HCT116 (cell line): Measurements from ENCODE around the gene FGF11. TPM values are rescaled to one million over a fixed set of nuclear protein-coding genes. Genes with fewer than 3 reads are reported as not detected.

Experiments
- ATAC-seq: fragments of 200-7000 bp; cut with Tn5 transposase; 2 replicates; pipeline ENCODE4 v1.9.1; 2020; ENCODE audit warnings: mild to moderate bottlenecking, moderate library complexity
- BruUV-seq: library from RNA; stranded (reverse); fragments of 400-500 nt; replicated peaks from 2 replicates; lab custom pipeline; 2021; lab: Mats Ljungman, UMichigan
- CTCF ChIA-PET: fragments of 300-600 bp; sonication (Branson Sonifier 250); formaldehyde crosslinking; loops from one replicate; lab custom pipeline; 2021; ENCODE audit warnings: antibody characterized with exemption; lab: Charles Lee
- POLR2A ChIA-PET: fragments of 300-600, 350-600 bp; sonication (Branson Sonifier 250); formaldehyde crosslinking; loops from one replicate; lab custom pipeline; 2021; ENCODE audit warnings: antibody characterized with exemption; lab: Charles Lee
- RAD21 ChIA-PET, 2 experiments: fragments of 300-600 bp; sonication (Branson Sonifier 250); formaldehyde crosslinking; loops; one replicate each; lab custom pipeline; 2023; ENCODE audit warnings: low total read pairs in 2 of 2; ENCODE audit not compliant: uncharacterized antibody in 2 of 2, unreplicated experiment in 2 of 2, low non-redundant PET in 1 of 2; lab: Charles Lee
- DNase-seq: peaks from one replicate; pipeline ENCODE4 v3.0.0-alpha.2; 2010; ENCODE audit warnings: low read depth, low spot score
- H2AFZ ChIP-seq: fragments of 200-600 bp; shearing (Covaris generic), sonication (generic); 2 replicates; pipeline ENCODE4 v1.6.1; 2017; ENCODE audit warnings: low read depth, mixed run types, mixed read lengths, antibody characterized with exemption, low read length; ENCODE audit not compliant: poor library complexity, severe bottlenecking
- H3K27ac ChIP-seq: 2 replicates; pipeline ENCODE4 v1.5.1; 2012; ENCODE audit warnings: low read depth, low read length
- H3K27me3 ChIP-seq: fragments of 200-600 bp; sonication (generic); 2 replicates; pipeline ENCODE4 v1.6.1; 2016; ENCODE audit warnings: mixed run types, low read length, mixed read lengths; ENCODE audit not compliant: insufficient read depth
- H3K36me3 ChIP-seq, 2 experiments: fragments of 200-500 bp in 1 of 2; fragments of 200-600 bp in 1 of 2; sonication (Bioruptor generic) in 1 of 2; sonication (generic) in 1 of 2; 2 replicates each; pipeline versions ENCODE4 v1.5.1 to v1.6.1; 2014 to 2016; ENCODE audit warnings: low read length in 2 of 2, inconsistent platforms in 1 of 2, mixed read lengths in 1 of 2, mixed run types in 1 of 2; ENCODE audit not compliant: insufficient read depth in 2 of 2, control insufficient read depth in 1 of 2
- H3K4me1 ChIP-seq, 2 experiments: fragments of 200-600 bp in 1 of 2; sonication (generic) in 1 of 2; 2 replicates each; pipeline versions ENCODE4 v1.5.1 to v1.6.1; 2012 to 2017; ENCODE audit warnings: low read length in 2 of 2, inconsistent platforms in 1 of 2, mild to moderate bottlenecking in 1 of 2, mixed read lengths in 1 of 2, mixed run types in 1 of 2, moderate library complexity in 1 of 2; ENCODE audit not compliant: insufficient read depth in 2 of 2, control insufficient read depth in 1 of 2
- H3K4me2 ChIP-seq: fragments of 200-600 bp; sonication (generic); 2 replicates; pipeline ENCODE4 v1.6.1; 2017; ENCODE audit warnings: mixed run types, low read length, mixed read lengths
- H3K4me3 ChIP-seq, 2 experiments: fragments of 200-600 bp in 1 of 2; sonication (generic) in 1 of 2; replicated peaks in 1 of 2; 2 replicates each; pipeline ENCODE4 v1.5.1; 2011 to 2016; ENCODE audit warnings: low read length in 2 of 2, control low read depth in 1 of 2, low read depth in 1 of 2, mild to moderate bottlenecking in 1 of 2, mixed read lengths in 1 of 2, mixed run types in 1 of 2
- H3K79me2 ChIP-seq: fragments of 200-600 bp; sonication (generic); 2 replicates; pipeline ENCODE4 v1.6.1; 2017; ENCODE audit warnings: mild to moderate bottlenecking, mixed run types, low read length, moderate library complexity, mixed read lengths; ENCODE audit not compliant: insufficient read depth
- H3K9ac ChIP-seq: fragments of 200-600 bp; sonication (generic); 2 replicates; pipeline ENCODE4 v1.6.1; 2016; ENCODE audit warnings: low read length, mixed read lengths
- H3K9me2 ChIP-seq: fragments of 200-600 bp; sonication (generic), shearing (Covaris generic); 2 replicates; pipeline ENCODE4 v1.6.1; 2017; ENCODE audit warnings: mixed run types, mild to moderate bottlenecking, moderate library complexity; ENCODE audit not compliant: insufficient read depth
- H3K9me3 ChIP-seq, 2 experiments: fragments of 200-500 bp in 1 of 2; fragments of 200-600 bp in 1 of 2; sonication (Bioruptor generic) in 1 of 2; sonication (generic) in 1 of 2; 2 replicates each; pipeline ENCODE4 v1.6.1; 2014 to 2017; ENCODE audit warnings: low read length in 2 of 2, mixed read lengths in 2 of 2, inconsistent platforms in 1 of 2, low read depth in 1 of 2, mild to moderate bottlenecking in 1 of 2, mixed run types in 1 of 2, moderate library complexity in 1 of 2; ENCODE audit not compliant: control insufficient read depth in 1 of 2, insufficient read depth in 1 of 2
- H4K20me1 ChIP-seq: fragments of 200-600 bp; sonication (generic), shearing (Covaris generic); 2 replicates; pipeline ENCODE4 v1.6.1; 2017; ENCODE audit warnings: mixed run types, mild to moderate bottlenecking, moderate library complexity; ENCODE audit not compliant: insufficient read depth
- ATF3 ChIP-seq: IDR thresholded peaks from 2 replicates; pipeline ENCODE4 v1.6.1; 2012
- CBX3 ChIP-seq: IDR thresholded peaks from 2 replicates; pipeline ENCODE4 v1.6.1; 2012; ENCODE audit warnings: low read depth
- CEBPB ChIP-seq: IDR thresholded peaks from 2 replicates; pipeline ENCODE4 v1.6.1; 2012; ENCODE audit warnings: low read depth
- CTCF ChIP-seq, 3 experiments: fragments of 200-600 bp in 1 of 3; sonication (generic) in 1 of 3; IDR thresholded peaks in 2 of 3; conservative IDR thresholded peaks in 1 of 3; 2 replicates each; pipeline ENCODE4 v1.5.1; 2012 to 2017; ENCODE audit warnings: low read depth in 2 of 3, low read length in 2 of 3, antibody characterized with exemption in 1 of 3, borderline replicate concordance in 1 of 3, control low read depth in 1 of 3, mild to moderate bottlenecking in 1 of 3, mixed read lengths in 1 of 3, mixed run types in 1 of 3, moderate library complexity in 1 of 3; ENCODE audit not compliant: insufficient read depth in 1 of 3
- EGR1 ChIP-seq: IDR thresholded peaks from 2 replicates; pipeline ENCODE4 v1.6.1; 2012; ENCODE audit warnings: low read depth
- ELF1 ChIP-seq: IDR thresholded peaks from 2 replicates; pipeline ENCODE4 v1.6.1; 2012; ENCODE audit warnings: low read depth, borderline replicate concordance
- EZH2 ChIP-seq: fragments of 200-600 bp; sonication (generic); IDR thresholded peaks from 2 replicates; pipeline ENCODE4 v1.6.1; 2017; ENCODE audit warnings: antibody characterized with exemption, mixed run types
- EZH2phosphoT487 ChIP-seq: fragments of 200-600 bp; IDR thresholded peaks from 2 replicates; pipeline ENCODE4 v1.6.1; 2018; ENCODE audit warnings: antibody characterized with exemption, borderline replicate concordance
- FOSL1 ChIP-seq: IDR thresholded peaks from 2 replicates; pipeline ENCODE4 v1.6.1; 2012; ENCODE audit warnings: low read depth
- JUND ChIP-seq: IDR thresholded peaks from 2 replicates; pipeline ENCODE4 v1.6.1; 2012
- POLR2A ChIP-seq: IDR thresholded peaks from 2 replicates; pipeline ENCODE4 v1.7.0; 2011; ENCODE audit warnings: borderline replicate concordance; ENCODE audit not compliant: insufficient read depth, insufficient read length; ENCODE audit errors: extremely low read depth
- POLR2AphosphoS5 ChIP-seq: IDR thresholded peaks from 2 replicates; pipeline ENCODE4 v1.6.1; 2011; ENCODE audit warnings: mild to moderate bottlenecking, low read depth, low read length, moderate library complexity
- RAD21 ChIP-seq: IDR thresholded peaks from 2 replicates; pipeline ENCODE4 v1.6.1; 2012; ENCODE audit warnings: low read depth, mild to moderate bottlenecking
- SIN3A ChIP-seq: IDR thresholded peaks from 2 replicates; pipeline ENCODE4 v1.6.1; 2012; ENCODE audit warnings: low read depth
- SP1 ChIP-seq: IDR thresholded peaks from 2 replicates; pipeline ENCODE4 v1.6.1; 2012; ENCODE audit warnings: low read depth
- SRF ChIP-seq: IDR thresholded peaks from 2 replicates; pipeline ENCODE4 v1.6.1; 2012; ENCODE audit warnings: low read depth
- TCF7L2 ChIP-seq: IDR thresholded peaks from 2 replicates; pipeline ENCODE4 v1.7.0; 2011; ENCODE audit warnings: borderline replicate concordance, inconsistent platforms; ENCODE audit not compliant: insufficient read depth, insufficient read length; ENCODE audit errors: extremely low read depth
- YY1 ChIP-seq: IDR thresholded peaks from 2 replicates; pipeline ENCODE4 v1.6.1; 2011; ENCODE audit warnings: low read length, low read depth, moderate library complexity, mild to moderate bottlenecking; ENCODE audit not compliant: insufficient replicate concordance; ENCODE audit errors: extremely low read depth
- ZBTB33 ChIP-seq: IDR thresholded peaks from 2 replicates; pipeline ENCODE4 v1.6.1; 2011; ENCODE audit warnings: mild to moderate bottlenecking, low read length, moderate library complexity; ENCODE audit not compliant: insufficient replicate concordance; ENCODE audit errors: extremely low read depth
- ZFX ChIP-seq: fragments of 450-650 bp; IDR thresholded peaks from 2 replicates; pipeline ENCODE4 v1.6.1; 2017
- ZNF274 ChIP-seq: fragments of 200-500 bp; sonication (Bioruptor generic); IDR thresholded peaks from 2 replicates; pipeline ENCODE4 v1.6.1; 2014; ENCODE audit warnings: mild to moderate bottlenecking, low read depth, low read length, inconsistent platforms
- intact Hi-C: fragments of 100-400 bp; cut with micrococcal nuclease; formaldehyde crosslinking; loops from 2 replicates; pipeline ENCODE4 v1.10.0; 2022
- total RNA-seq: library from RNA; stranded (reverse); gene quantifications from one replicate; pipeline ENCODE4 v1.2.1, GENCODE V29; 2021; ENCODE audit not compliant: unreplicated experiment
- TF ChIP-seq, protein P1 (sequence below): IDR thresholded peaks from 2 replicates; pipeline ENCODE4 v1.6.1; 2012

FGF11 gene
- total RNA-seq, 1 experiment from 2014 or later = 6.1 TPM

DNA sequence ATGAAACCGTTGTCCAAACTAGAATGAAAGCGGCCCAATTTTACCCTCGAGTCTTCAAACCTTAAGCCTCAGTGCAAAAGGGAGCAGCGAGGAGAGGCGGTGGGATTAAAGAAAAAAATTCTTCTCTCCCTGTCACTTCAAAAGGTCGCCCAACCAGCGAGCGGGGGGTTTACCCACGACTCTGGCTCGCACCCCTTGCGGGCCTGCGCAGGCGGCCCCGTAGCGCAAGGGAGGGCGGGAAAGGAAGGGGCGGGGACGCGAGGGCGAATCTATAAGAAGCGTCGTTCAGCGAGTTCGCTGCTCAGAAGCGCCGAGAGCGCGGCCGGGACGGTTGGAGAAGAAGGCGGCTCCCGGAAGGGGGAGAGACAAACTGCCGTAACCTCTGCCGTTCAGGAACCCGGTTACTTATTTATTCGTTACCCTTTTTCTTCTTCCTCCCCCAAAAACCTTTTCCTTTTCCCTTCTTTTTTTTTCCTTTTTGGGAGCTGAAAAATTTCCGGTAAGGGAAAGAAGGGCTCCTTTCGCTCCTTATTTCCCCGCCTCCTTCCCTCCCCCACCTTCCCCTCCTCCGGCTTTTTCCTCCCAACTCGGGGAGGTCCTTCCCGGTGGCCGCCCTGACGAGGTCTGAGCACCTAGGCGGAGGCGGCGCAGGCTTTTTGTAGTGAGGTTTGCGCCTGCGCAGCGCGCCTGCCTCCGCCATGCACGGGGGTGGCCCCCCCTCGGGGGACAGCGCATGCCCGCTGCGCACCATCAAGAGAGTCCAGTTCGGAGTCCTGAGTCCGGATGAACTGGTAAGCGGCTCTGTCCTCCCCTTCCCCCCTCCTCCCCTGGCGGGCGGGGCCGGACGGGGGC lies 45.0 kb downstream of the FGF11 start, which contains the start of gene POLR2A:
TSS of gene POLR2A (plus strand) at position 300 of the 852 bp plus-strand sequence.
- H3K9me2 ChIP-seq = no peaks in the 10 kb centered on the region
- peak within 1 kb of the TSS; percentile 87 for H3K27ac ChIP-seq
- CTCF ChIA-PET = interaction anchor here (1.6 kb wide), 1 partner anchor 76 kb away, joined by 3 read pairs; no protein-coding TSS in a partner anchor
- peak within 1 kb of the TSS; percentile 95 to 100 for H3K4me3 ChIP-seq
- BruUV-seq = no TSS peak
- intact Hi-C loops = loop anchor here (2.0 to 10.0 kb wide), 4 partner anchors 39 to 133 kb away; partner anchors contain the start of genes CHRNB1 and SENP3
- peaks cover 2 to 19% of the 10 kb centered on the region in 2 experiments; a peak in 2 of 4 replicates for H3K36me3 ChIP-seq
- peak within 1 kb of the TSS; percentile 74 for H2AFZ ChIP-seq
- no peaks in the 10 kb centered on the region for H3K9me3 ChIP-seq
- peaks cover 29% of the 10 kb centered on the region; the same call in 1 of the 2 replicates for H4K20me1 ChIP-seq
- DNase-seq (peak; percentile 92), ATAC-seq (peak; percentile 78)
- RAD21 ChIA-PET = no interaction called here
- H3K79me2 ChIP-seq = peaks cover 48% of the 10 kb centered on the region
- peak within 1 kb of the TSS; percentile 100 for H3K4me2 ChIP-seq
- peaks cover 12 to 52% of the 10 kb centered on the region in 2 experiments; a peak in 3 of 4 replicates for H3K4me1 ChIP-seq
- H3K27me3 ChIP-seq = no peaks in the 10 kb centered on the region
- H3K9ac ChIP-seq = peak within 1 kb of the TSS; percentile 100
- POLR2A ChIA-PET = interaction anchor here (0.8 to 2.3 kb wide), 8 partner anchors 9 to 155 kb away, joined by 3 to 11 read pairs (median 4); partner anchors contain the start of genes SAT2, TMEM102 and TMEM256
- no peak for TF ChIP-seq ZFX
- TF ChIP-seq ATF3 = no peak
- TF ChIP-seq RAD21 = no peak
- no peak; the same call in 1 of the 2 replicates for TF ChIP-seq ELF1
- TF ChIP-seq JUND = peak; percentile 56; the same call in 1 of the 2 replicates
- no peak for TF ChIP-seq CEBPB
- TF ChIP-seq ZNF274 = no peak
- TF ChIP-seq EGR1 = peak; percentile 80
- TF ChIP-seq FOSL1 = no peak
- peak; percentile 74 for TF ChIP-seq TCF7L2
- no peak for TF ChIP-seq CTCF (IDR thresholded peaks at IDR 0.05 in 2 of 3, conservative IDR thresholded peaks at IDR 0.05 in 1 of 3; ENCODE audit: borderline replicate concordance in 1 of 3, insufficient read depth in 1 of 3, low read depth in 2 of 3, low read length in 2 of 3)
- no peak; the same call in 1 of the 2 replicates for TF ChIP-seq SRF
- TF ChIP-seq YY1 = peak; percentile 73
- TF ChIP-seq ZBTB33 = peak; percentile 70
- peak; percentile 99 for TF ChIP-seq SIN3A
- TF ChIP-seq CBX3 = peak; percentile 58
- no peak for TF ChIP-seq EZH2phosphoT487
- TF ChIP-seq, protein P1, sequence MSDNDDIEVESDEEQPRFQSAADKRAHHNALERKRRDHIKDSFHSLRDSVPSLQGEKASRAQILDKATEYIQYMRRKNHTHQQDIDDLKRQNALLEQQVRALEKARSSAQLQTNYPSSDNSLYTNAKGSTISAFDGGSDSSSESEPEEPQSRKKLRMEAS = peak; percentile 73
- TF ChIP-seq POLR2A = peak; percentile 100
- TF ChIP-seq SP1 = peak; percentile 85
- TF ChIP-seq POLR2AphosphoS5 = peak; percentile 100
- no peak for TF ChIP-seq EZH2
